A549 (cell line): Measurements from ENCODE around the gene MAP2. TPM values are rescaled to one million over a fixed set of nuclear protein-coding genes. Genes with fewer than 3 reads are reported as not detected.

Source experiments
- ATAC-seq, 2 experiments: fragments of 200-7000 bp in 1 of 2; fragments of >200 bp in 1 of 2; cut with Nextera tagmentation in 1 of 2; cut with Tn5 transposase in 1 of 2; 3 replicates each; pipeline versions ENCODE4 v1.8.0 to v1.9.1; 2018 to 2020; ENCODE audit warnings: mild to moderate bottlenecking in 1 of 2, moderate library complexity in 1 of 2
- CTCF ChIA-PET: fragments of 300-600 bp; sonication (Branson Sonifier 250); formaldehyde crosslinking; extraction: SDS; loops from one replicate; lab custom pipeline; 2021; ENCODE audit warnings: antibody characterized with exemption, inconsistent platforms; lab: Yijun Ruan, JAX
- POLR2A ChIA-PET: fragments of 350-600 bp; formaldehyde crosslinking; extraction: SDS; loops from one replicate; lab custom pipeline; 2021; ENCODE audit warnings: antibody characterized with exemption, inconsistent platforms; lab: Yijun Ruan, JAX
- DNase-seq, 2 experiments: peaks; one replicate each; pipeline versions ENCODE4 v3.0.0 to v3.0.0-alpha.2; 2011 to 2016; ENCODE audit warnings: low read depth in 1 of 2, low spot score in 1 of 2
- FAIRE-seq: peaks from 2 replicates; lab custom pipeline; 2011; peaks lifted over from hg19 to GRCh38; lab: Jason Lieb, UNC
- H3K27ac ChIP-seq, 2 experiments: fragments of >200 bp; sonication (Bioruptor Twin); formaldehyde crosslinking; 3 replicates each; pipeline ENCODE4 v1.5.1; 2016 to 2017
- H3K4me1 ChIP-seq: fragments of >200 bp; sonication (Bioruptor Twin); formaldehyde crosslinking; 3 replicates; pipeline ENCODE4 v1.6.1; 2016
- H3K4me2 ChIP-seq: fragments of >200 bp; sonication (Bioruptor Twin); formaldehyde crosslinking; 3 replicates; pipeline ENCODE4 v1.6.1; 2016
- H3K4me3 ChIP-seq: fragments of >200 bp; sonication (Bioruptor Twin); formaldehyde crosslinking; 3 replicates; pipeline ENCODE4 v1.5.1; 2016
- H3K9me3 ChIP-seq: fragments of >200 bp; sonication (Bioruptor Twin); formaldehyde crosslinking; 3 replicates; pipeline ENCODE4 v1.6.1; 2016
- BHLHE40 ChIP-seq: IDR thresholded peaks from 2 replicates; pipeline ENCODE4 v1.6.1; 2012; ENCODE audit warnings: low read depth, low read length, inconsistent platforms
- CBX8 ChIP-seq: fragments of 200-600 bp; sonication (generic); IDR thresholded peaks from 2 replicates; pipeline ENCODE4 v1.6.1; 2016
- CHD2 ChIP-seq: fragments of 150-350 bp; IDR thresholded peaks from 2 replicates; pipeline ENCODE4 v1.6.1; 2014; ENCODE audit warnings: low read length; ENCODE audit not compliant: partially characterized antibody
- CHD4 ChIP-seq: fragments of 200-600 bp; sonication (generic); IDR thresholded peaks from 2 replicates; pipeline ENCODE4 v1.6.1; 2016; ENCODE audit warnings: antibody characterized with exemption, mild to moderate bottlenecking, borderline replicate concordance
- EP300 ChIP-seq, 2 experiments: fragments of >200 bp; sonication (Bioruptor Twin); formaldehyde crosslinking; IDR thresholded peaks; 2 replicates in 1 of 2; 3 replicates in 1 of 2; pipeline ENCODE4 v1.6.1; 2016 to 2017
- FOXS1 ChIP-seq: fragments of 250-450 bp; sonication (Bioruptor Pico); IDR thresholded peaks from 2 replicates; pipeline ENCODE4 v1.5.0; 2020; ENCODE audit warnings: mild to moderate bottlenecking, moderate library complexity
- GATA3 ChIP-seq: IDR thresholded peaks from 2 replicates; pipeline ENCODE4 v1.6.1; 2012; ENCODE audit warnings: borderline replicate concordance
- HOXA7 ChIP-seq: fragments of 250-450 bp; sonication (Bioruptor Pico); IDR thresholded peaks from 2 replicates; pipeline ENCODE4 v1.5.0; 2020; ENCODE audit warnings: mild to moderate bottlenecking, moderate library complexity
- JUN ChIP-seq, 2 experiments: fragments of >200 bp; sonication (Bioruptor Twin); formaldehyde crosslinking; IDR thresholded peaks; 2 replicates in 1 of 2; 3 replicates in 1 of 2; pipeline ENCODE4 v1.6.1; 2016 to 2017
- MAFK ChIP-seq: fragments of 450-650 bp; IDR thresholded peaks from 2 replicates; pipeline ENCODE4 v1.6.1; 2014; ENCODE audit not compliant: partially characterized antibody
- MAZ ChIP-seq: fragments of 150-350 bp; IDR thresholded peaks from 2 replicates; pipeline ENCODE4 v1.6.1; 2014; ENCODE audit warnings: antibody characterized with exemption, low read depth, low read length, borderline replicate concordance
- POLR2A ChIP-seq: IDR thresholded peaks from 2 replicates; pipeline ENCODE4 v1.6.1; 2012; ENCODE audit warnings: mild to moderate bottlenecking, low read length
- RAD21 ChIP-seq, 2 experiments: fragments of >200 bp in 1 of 2; sonication (Bioruptor Twin) in 1 of 2; formaldehyde crosslinking in 1 of 2; IDR thresholded peaks in 1 of 2; conservative IDR thresholded peaks in 1 of 2; 2 replicates in 1 of 2; 3 replicates in 1 of 2; pipeline ENCODE4 v1.6.1; 2012 to 2018; ENCODE audit warnings: inconsistent platforms in 1 of 2
- RARB ChIP-seq: fragments of 250-450 bp; sonication (Bioruptor Pico); IDR thresholded peaks from 2 replicates; pipeline ENCODE4 v1.8.0; 2021; ENCODE audit warnings: mild to moderate bottlenecking, moderate library complexity
- RCOR1 ChIP-seq: fragments of 150-350 bp; IDR thresholded peaks from 2 replicates; pipeline ENCODE4 v1.6.1; 2014; ENCODE audit warnings: antibody characterized with exemption, low read length, low read depth
- RFX5 ChIP-seq: fragments of 450-650 bp; IDR thresholded peaks from 2 replicates; pipeline ENCODE4 v1.7.1; 2014; ENCODE audit warnings: antibody characterized with exemption, mild to moderate bottlenecking, moderate library complexity
- RNF2 ChIP-seq: fragments of 200-600 bp; sonication (generic); IDR thresholded peaks from 2 replicates; pipeline ENCODE4 v1.6.1; 2016; ENCODE audit warnings: low read depth, mild to moderate bottlenecking, antibody characterized with exemption, moderate library complexity, borderline replicate concordance
- SREBF2 ChIP-seq: fragments of 450-650 bp; IDR thresholded peaks from 2 replicates; pipeline ENCODE4 v1.6.1; 2014; ENCODE audit warnings: mild to moderate bottlenecking, moderate library complexity
- ZC3H11A ChIP-seq: fragments of 450-650 bp; IDR thresholded peaks from 2 replicates; pipeline ENCODE4 v1.6.1; 2014; ENCODE audit warnings: antibody characterized with exemption, mild to moderate bottlenecking
- ZNF302 ChIP-seq: fragments of 250-450 bp; sonication (Bioruptor Pico); IDR thresholded peaks from 2 replicates; pipeline ENCODE4 v1.9.0; 2021; ENCODE audit warnings: inconsistent platforms, mild to moderate bottlenecking, moderate library complexity
- WGBS: methylation state at CpG from one replicate; pipeline ENCODE4 v1.1.6; 2017; ENCODE audit errors: missing lambda C conversion rate; 5-methylcytosine and 5-hydroxymethylcytosine counted together
- polyA plus RNA-seq, 4 experiments: library from polyadenylated mRNA; depleted of rRNA in 3 of 4; stranded (reverse); fragments of >200 nt; fragmentation: RNase III in 1 of 4; extraction: RNeasy Plus Mini Kit Qiagen cat#74134 plus additional on column Dnase treatment in 1 of 4; gene quantifications; 2 replicates in 3 of 4; 3 replicates in 1 of 4; pipeline ENCODE4 v1.2.3, GENCODE V29; 2011 to 2017
- TF ChIP-seq, protein P1 (sequence below): fragments of 150-350 bp; IDR thresholded peaks from 2 replicates; pipeline ENCODE4 v1.6.1; 2014; ENCODE audit warnings: low read depth, mild to moderate bottlenecking, low read length
- TF ChIP-seq, protein P2 (sequence below): fragments of 250-450 bp; sonication (Bioruptor Pico); IDR thresholded peaks from 2 replicates; pipeline ENCODE4 v1.5.0; 2020; ENCODE audit warnings: low read depth, mild to moderate bottlenecking, moderate library complexity

MAP2 gene
- polyA plus RNA-seq, 2 of the 4 experiments (the other 2 are of a cell fraction) = 0.53 to 1.8 TPM

GRCh38 chr2:209451209-209451834, 27.5 kb downstream of the MAP2 start:
- FAIRE-seq (no peak), DNase-seq (no peak), ATAC-seq (no peak)
- POLR2A ChIA-PET = no interaction called here
- Histone ChIP-seq H3K27ac (no peak overlapping the region), H3K9me3 (no peaks in the 10 kb centered on the region), H3K4me3 (no peak overlapping the region), H3K4me2 (no peak overlapping the region), H3K4me1 (no peaks in the 10 kb centered on the region)
- TF ChIP-seq MAZ (no peak), CHD2 (no peak), CHD4 (no peak), MAFK (no peak), RCOR1 (no peak), ZC3H11A (no peak), RAD21 (conservative IDR thresholded peaks at IDR 0.05 in 1 of 2, IDR thresholded peaks at IDR 0.05 in 1 of 2) (no peak), SREBF2 (no peak), RARB (CRISPR knock-in tag) (no peak), FOXS1 (no peak), POLR2A (no peak), JUN (IDR thresholded peaks at IDR 0.05) (no peak), EP300 (IDR thresholded peaks at IDR 0.05) (no peak), BHLHE40 (no peak), CBX8 (no peak), RNF2 (no peak), HOXA7 (CRISPR knock-in tag) (no peak)
- TF ChIP-seq, protein P1, sequence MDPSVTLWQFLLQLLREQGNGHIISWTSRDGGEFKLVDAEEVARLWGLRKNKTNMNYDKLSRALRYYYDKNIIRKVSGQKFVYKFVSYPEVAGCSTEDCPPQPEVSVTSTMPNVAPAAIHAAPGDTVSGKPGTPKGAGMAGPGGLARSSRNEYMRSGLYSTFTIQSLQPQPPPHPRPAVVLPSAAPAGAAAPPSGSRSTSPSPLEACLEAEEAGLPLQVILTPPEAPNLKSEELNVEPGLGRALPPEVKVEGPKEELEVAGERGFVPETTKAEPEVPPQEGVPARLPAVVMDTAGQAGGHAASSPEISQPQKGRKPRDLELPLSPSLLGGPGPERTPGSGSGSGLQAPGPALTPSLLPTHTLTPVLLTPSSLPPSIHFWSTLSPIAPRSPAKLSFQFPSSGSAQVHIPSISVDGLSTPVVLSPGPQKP = no peak
- CTCF ChIA-PET = interaction anchor here (1.0 to 1.2 kb wide), 2 partner anchors 15 to 25 kb away, joined by 3 read pairs; no protein-coding TSS in a partner anchor
- WGBS = 84% methylated on average over 3 of the region's 3 CpGs

DNA sequence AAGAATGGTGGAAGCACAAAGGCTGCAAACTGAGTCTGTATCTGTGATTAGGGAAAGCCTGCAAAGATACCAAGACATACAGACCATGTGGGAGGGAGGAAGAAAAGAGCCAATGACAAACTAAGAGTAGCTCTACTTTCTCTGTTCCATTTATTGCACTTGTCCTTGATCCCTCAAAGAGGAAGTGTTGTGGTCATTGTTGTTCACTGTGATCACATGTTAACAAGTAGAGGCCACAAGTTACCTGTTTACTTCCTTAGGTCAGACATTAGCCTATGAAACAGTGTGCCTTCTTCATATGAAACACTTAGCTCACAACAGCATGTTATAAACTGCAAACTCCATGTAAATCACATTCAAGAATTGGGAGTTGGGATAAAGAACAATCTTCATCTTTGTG, 32.6 kb downstream of the MAP2 start:
- ChIA-PET POLR2A (no interaction called here), CTCF (interaction anchor here (1.0 kb wide), 2 partner anchors 31 to 121 kb away, joined by 4 to 6 read pairs; no protein-coding TSS in a partner anchor)
- no peaks in the 10 kb centered on the region for H3K9me3 ChIP-seq
- TF ChIP-seq, protein P2, sequence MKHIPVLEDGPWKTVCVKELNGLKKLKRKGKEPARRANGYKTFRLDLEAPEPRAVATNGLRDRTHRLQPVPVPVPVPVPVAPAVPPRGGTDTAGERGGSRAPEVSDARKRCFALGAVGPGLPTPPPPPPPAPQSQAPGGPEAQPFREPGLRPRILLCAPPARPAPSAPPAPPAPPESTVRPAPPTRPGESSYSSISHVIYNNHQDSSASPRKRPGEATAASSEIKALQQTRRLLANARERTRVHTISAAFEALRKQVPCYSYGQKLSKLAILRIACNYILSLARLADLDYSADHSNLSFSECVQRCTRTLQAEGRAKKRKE = no peak
- TF ChIP-seq FOXS1 (no peak), CHD2 (no peak), SREBF2 (no peak), ZNF302 (CRISPR knock-in tag) (no peak), GATA3 (no peak), RFX5 (no peak), BHLHE40 (no peak), RAD21 (conservative IDR thresholded peaks at IDR 0.05 in 1 of 2, IDR thresholded peaks at IDR 0.05 in 1 of 2) (no peak)
- TF ChIP-seq, protein P1 = no peak
- DNase-seq (no peak), ATAC-seq (no peak), FAIRE-seq (no peak)
- no peak overlapping the region for H3K4me3 ChIP-seq
- H3K27ac ChIP-seq = no peak overlapping the region
- H3K4me2 ChIP-seq = no peak overlapping the region
- no peaks in the 10 kb centered on the region for H3K4me1 ChIP-seq
